Astrocyte (in vitro differentiated cells and primary cell): ENCODE data around the gene PRKACA. TPM values are rescaled to one million over a fixed set of nuclear protein-coding genes. Genes with fewer than 3 reads are reported as not detected.
A peak's percentile ranks its signal among the peaks of the same experiment; 100 is the strongest.

ENCODE experiments used
- DNase-seq: peaks from one replicate; pipeline ENCODE4 v3.0.0-alpha.2; 2010; ENCODE audit warnings: low read depth
- FAIRE-seq: peaks from 2 replicates; lab custom pipeline; 2011; peaks lifted over from hg19 to GRCh38; lab: Jason Lieb, UNC
- H2AFZ ChIP-seq: 2 replicates; pipeline ENCODE4 v1.6.0; 2012; ENCODE audit warnings: low read depth, low read length, inconsistent platforms
- H3K27ac ChIP-seq: 2 replicates; pipeline ENCODE4 v1.5.1; 2011; ENCODE audit warnings: low read depth, low read length, inconsistent platforms
- H3K27me3 ChIP-seq: 2 replicates; pipeline ENCODE4 v1.6.0; 2011; ENCODE audit warnings: low read length, inconsistent platforms; ENCODE audit not compliant: insufficient read depth
- H3K36me3 ChIP-seq: 2 replicates; pipeline ENCODE4 v1.5.1; 2011; ENCODE audit warnings: low read length, inconsistent platforms; ENCODE audit not compliant: insufficient read depth
- H3K4me1 ChIP-seq: 2 replicates; pipeline ENCODE4 v1.5.1; 2011; ENCODE audit warnings: low read length, inconsistent platforms; ENCODE audit not compliant: insufficient read depth
- H3K4me2 ChIP-seq: 2 replicates; pipeline ENCODE4 v1.6.0; 2012; ENCODE audit warnings: low read length, inconsistent platforms
- H3K4me3 ChIP-seq: 2 replicates; pipeline ENCODE4 v1.5.1; 2011; ENCODE audit warnings: low read depth, mild to moderate bottlenecking, low read length, inconsistent platforms; ENCODE audit not compliant: insufficient read depth
- H3K79me2 ChIP-seq: 2 replicates; pipeline ENCODE4 v1.6.0; 2012; ENCODE audit warnings: mild to moderate bottlenecking, low read length, inconsistent platforms; ENCODE audit not compliant: insufficient read depth
- H3K9ac ChIP-seq: 2 replicates; pipeline ENCODE4 v1.6.0; 2012; ENCODE audit warnings: mild to moderate bottlenecking, low read length, inconsistent platforms
- H3K9me3 ChIP-seq: 2 replicates; pipeline ENCODE4 v1.5.1; 2012; ENCODE audit warnings: low read depth, mild to moderate bottlenecking, low read length, inconsistent platforms; ENCODE audit not compliant: insufficient read depth
- H4K20me1 ChIP-seq: 2 replicates; pipeline ENCODE4 v1.6.0; 2012; ENCODE audit warnings: low read length, inconsistent platforms; ENCODE audit not compliant: insufficient read depth
- H3K27ac Mint-ChIP-seq: one replicate; pipeline ENCODE4 v1.8.0; 2021; ENCODE audit warnings: mild to moderate bottlenecking, mixed read lengths; ENCODE audit not compliant: unreplicated experiment
- H3K27me3 Mint-ChIP-seq: one replicate; pipeline ENCODE4 v1.8.0; 2021; ENCODE audit warnings: low read depth, mixed read lengths; ENCODE audit not compliant: unreplicated experiment
- H3K36me3 Mint-ChIP-seq: one replicate; pipeline ENCODE4 v1.8.0; 2021; ENCODE audit warnings: low read depth, mixed read lengths; ENCODE audit not compliant: unreplicated experiment
- H3K4me1 Mint-ChIP-seq: one replicate; pipeline ENCODE4 v1.8.0; 2021; ENCODE audit warnings: low read depth, mixed read lengths; ENCODE audit not compliant: unreplicated experiment
- H3K4me3 Mint-ChIP-seq: one replicate; pipeline ENCODE4 v1.8.0; 2021; ENCODE audit warnings: mild to moderate bottlenecking, moderate library complexity, mixed read lengths; ENCODE audit not compliant: unreplicated experiment
- H3K9me3 Mint-ChIP-seq: one replicate; pipeline ENCODE4 v1.8.0; 2021; ENCODE audit warnings: mild to moderate bottlenecking, mixed read lengths; ENCODE audit not compliant: unreplicated experiment
- CTCF ChIP-seq: IDR thresholded peaks from 2 replicates; pipeline ENCODE4 v1.5.1; 2011; ENCODE audit warnings: low read depth, mild to moderate bottlenecking, inconsistent platforms, low read length, moderate library complexity; ENCODE audit not compliant: insufficient read depth
- EZH2 ChIP-seq: IDR thresholded peaks from 2 replicates; pipeline ENCODE4 v1.6.1; 2012; ENCODE audit warnings: mild to moderate bottlenecking, low read length, inconsistent platforms; ENCODE audit not compliant: insufficient read depth
- total RNA-seq: library from RNA; stranded (reverse); gene quantifications from 2 replicates; pipeline ENCODE4 v1.2.1, GENCODE V29; 2021

The PRKACA gene
- total RNA-seq, 1 donor from 2014 or later, result 80.5 TPM

- Mint-ChIP-seq H3K27ac (peak overlapping the region; percentile 93), H3K4me1 (no peaks in the 10 kb centered on the region), H3K27me3 (no peaks in the 10 kb centered on the region), H3K36me3 (peaks cover 6% of the 10 kb centered on the region), H3K4me3 (peak overlapping the region; percentile 93), H3K9me3 (no peaks in the 10 kb centered on the region)
- DNase-seq, result peak; percentile 97
- H2AFZ ChIP-seq, result peak overlapping the region; percentile 98
- peak overlapping the region; percentile 74 for H3K27ac ChIP-seq
- H3K4me1 ChIP-seq, result peaks cover 6% of the 10 kb centered on the region
- H3K27me3 ChIP-seq, result no peaks in the 10 kb centered on the region
- peak; percentile 94 for FAIRE-seq
- H3K9ac ChIP-seq, result peak overlapping the region; percentile 91
- H3K4me2 ChIP-seq, result peak overlapping the region; percentile 96
- H3K79me2 ChIP-seq, result no peaks in the 10 kb centered on the region
- H3K9me3 ChIP-seq, result no peaks in the 10 kb centered on the region
- no peaks in the 10 kb centered on the region for H4K20me1 ChIP-seq
- H3K4me3 ChIP-seq, result peak overlapping the region; percentile 76
- TF ChIP-seq EZH2, result no peak
- no peak for TF ChIP-seq CTCF
- H3K36me3 ChIP-seq, result no peaks in the 10 kb centered on the region
Observed at GRCh38 chr19:14080887-14081796, 36.4 kb downstream of the PRKACA start.

- no peak overlapping the region for H3K9ac ChIP-seq
- no peaks in the 10 kb centered on the region for H3K79me2 ChIP-seq
- no peak overlapping the region for H3K4me3 Mint-ChIP-seq
- H3K4me1 ChIP-seq, result peaks cover 16% of the 10 kb centered on the region
- H3K36me3 Mint-ChIP-seq, result peaks cover 4% of the 10 kb centered on the region
- no peak for FAIRE-seq
- no peak overlapping the region for H2AFZ ChIP-seq
- DNase-seq, result no peak
- no peaks in the 10 kb centered on the region for H3K36me3 ChIP-seq
- no peak overlapping the region for H3K4me3 ChIP-seq
- H3K4me1 Mint-ChIP-seq, result peaks cover 8% of the 10 kb centered on the region
- no peak overlapping the region for H3K27ac Mint-ChIP-seq
- TF ChIP-seq EZH2 (no peak), CTCF (no peak)
- no peaks in the 10 kb centered on the region for H3K9me3 ChIP-seq
- peaks cover 1% of the 10 kb centered on the region for H3K9me3 Mint-ChIP-seq
- no peak overlapping the region for H3K4me2 ChIP-seq
- H4K20me1 ChIP-seq, result no peaks in the 10 kb centered on the region
- no peaks in the 10 kb centered on the region for H3K27me3 Mint-ChIP-seq
- no peak overlapping the region for H3K27ac ChIP-seq
- no peaks in the 10 kb centered on the region for H3K27me3 ChIP-seq
Observed at GRCh38 chr19:14078411-14078810, 39.2 kb downstream of the PRKACA start.
